ENCODE measurements around the gene ZNRF3.

DNA sequence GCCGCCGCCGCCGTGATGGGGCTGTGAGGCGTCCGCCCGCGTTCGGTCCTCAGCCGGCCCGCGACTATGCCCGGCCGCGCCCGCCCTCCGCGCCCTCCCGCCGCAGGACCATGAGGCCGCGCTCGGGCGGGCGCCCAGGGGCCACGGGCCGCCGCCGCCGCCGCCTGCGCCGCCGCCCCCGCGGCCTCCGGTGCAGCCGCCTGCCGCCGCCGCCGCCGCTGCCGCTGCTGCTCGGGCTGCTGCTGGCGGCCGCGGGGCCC is 215 bp downstream of the ZNRF3 start:
- TF ChIP-seq, protein P1, sequence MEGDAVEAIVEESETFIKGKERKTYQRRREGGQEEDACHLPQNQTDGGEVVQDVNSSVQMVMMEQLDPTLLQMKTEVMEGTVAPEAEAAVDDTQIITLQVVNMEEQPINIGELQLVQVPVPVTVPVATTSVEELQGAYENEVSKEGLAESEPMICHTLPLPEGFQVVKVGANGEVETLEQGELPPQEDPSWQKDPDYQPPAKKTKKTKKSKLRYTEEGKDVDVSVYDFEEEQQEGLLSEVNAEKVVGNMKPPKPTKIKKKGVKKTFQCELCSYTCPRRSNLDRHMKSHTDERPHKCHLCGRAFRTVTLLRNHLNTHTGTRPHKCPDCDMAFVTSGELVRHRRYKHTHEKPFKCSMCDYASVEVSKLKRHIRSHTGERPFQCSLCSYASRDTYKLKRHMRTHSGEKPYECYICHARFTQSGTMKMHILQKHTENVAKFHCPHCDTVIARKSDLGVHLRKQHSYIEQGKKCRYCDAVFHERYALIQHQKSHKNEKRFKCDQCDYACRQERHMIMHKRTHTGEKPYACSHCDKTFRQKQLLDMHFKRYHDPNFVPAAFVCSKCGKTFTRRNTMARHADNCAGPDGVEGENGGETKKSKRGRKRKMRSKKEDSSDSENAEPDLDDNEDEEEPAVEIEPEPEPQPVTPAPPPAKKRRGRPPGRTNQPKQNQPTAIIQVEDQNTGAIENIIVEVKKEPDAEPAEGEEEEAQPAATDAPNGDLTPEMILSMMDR (IDR thresholded peaks at IDR 0.05) = no peak
- TF ChIP-seq POLR2A (IDR thresholded peaks at IDR 0.05) (no peak), POLR2AphosphoS5 (IDR thresholded peaks at IDR 0.05) (no peak), EP300 (IDR thresholded peaks at IDR 0.05) (no peak)

Data from upper lobe of left lung (tissue), 4 donors.